Thyroid gland (tissue), 4 donors: ENCODE data around the gene HACD4. TPM values are rescaled to one million over a fixed set of nuclear protein-coding genes. Genes with fewer than 3 reads are reported as not detected.

ENCODE experiments used
- DNase-seq, 2 donors: peaks; one replicate each; pipeline ENCODE4 v3.0.0-alpha.2; 2019
- H3K27ac ChIP-seq, 3 donors: fragments of 200-600 bp; sonication (generic); 1 replicate in 2 of 3; 2 replicates in 1 of 3; pipeline ENCODE4 v1.5.1; 2016 to 2019; ENCODE audit warnings: mild to moderate bottlenecking in 1 of 3, moderate library complexity in 1 of 3
- H3K27me3 ChIP-seq: fragments of 200-600 bp; sonication (generic); one replicate; pipeline ENCODE4 v1.5.1; 2019
- H3K36me3 ChIP-seq, 2 donors: fragments of 200-600 bp; sonication (generic); one replicate each; pipeline ENCODE4 v1.5.1; 2016 to 2019
- H3K4me1 ChIP-seq, 2 donors: fragments of 200-600 bp; sonication (generic); one replicate each; pipeline ENCODE4 v1.5.1; 2017 to 2019
- H3K4me3 ChIP-seq, 3 donors: fragments of 200-600 bp; sonication (generic); replicated peaks in 1 of 3; 1 replicate in 2 of 3; 2 replicates in 1 of 3; pipeline ENCODE4 v1.5.1; 2016; ENCODE audit warnings: mild to moderate bottlenecking in 1 of 3
- H3K9me3 ChIP-seq: fragments of 200-600 bp; sonication (generic); one replicate; pipeline ENCODE4 v1.5.1; 2017
- CTCF ChIP-seq, 6 experiments: fragments of 200-600 bp in 3 of 6; fragments of 450-650 bp in 3 of 6; sonication (generic) in 3 of 6; IDR thresholded peaks; one replicate each; pipeline ENCODE4 v1.5.1; 2016 to 2019; ENCODE audit warnings: antibody characterized with exemption in 6 of 6, mild to moderate bottlenecking in 2 of 6, inconsistent platforms in 1 of 6, moderate library complexity in 1 of 6
- POLR2A ChIP-seq, 2 donors: fragments of 450-650 bp; IDR thresholded peaks; one replicate each; pipeline ENCODE4 v1.6.1; 2017; ENCODE audit warnings: antibody characterized with exemption in 2 of 2, mild to moderate bottlenecking in 2 of 2, moderate library complexity in 1 of 2
- WGBS, 2 donors: methylation state at CpG; one replicate each; pipeline ENCODE4 v1.1.5; 2017; 5-methylcytosine and 5-hydroxymethylcytosine counted together
- intact Hi-C: fragments of 100-400 bp; cut with DNase I; formaldehyde crosslinking; loops from one replicate; pipeline ENCODE4 v1.15.1; 2023
- total RNA-seq, 4 donors: library from RNA; depleted of rRNA; stranded (reverse); fragments of >200 nt; gene quantifications; one replicate each; pipeline ENCODE4 v1.2.3, GENCODE V29; 2016

The HACD4 gene
- total RNA-seq, 4 donors from 2014 or later: 1.8 to 4.8 (median 3.3) TPM

GRCh38 chr9:20987521-20987920 lies 43.9 kb downstream of the HACD4 start:
- WGBS, 2 donors: 60 to 68% methylated on average over 1 of the region's 1 CpG
- intact Hi-C loops: no loop called here
- no peak overlapping the region for H3K4me3 ChIP-seq
- peaks cover 13 to 17% of the 10 kb centered on the region in 2 donors for H3K4me1 ChIP-seq
- no peaks in the 10 kb centered on the region for H3K9me3 ChIP-seq
- no peak for DNase-seq
- peak overlapping the region in 2 of 3 donors; percentile 7 to 40 for H3K27ac ChIP-seq
- TF ChIP-seq CTCF (IDR thresholded peaks at IDR 0.05) (no peak), POLR2A (IDR thresholded peaks at IDR 0.05) (no peak)
- H3K36me3 ChIP-seq: peaks cover 0 to 9% of the 10 kb centered on the region in 2 donors
- no peaks in the 10 kb centered on the region for H3K27me3 ChIP-seq

- 93 to 94% methylated on average over 6 of the region's 6 CpGs for WGBS, 2 donors
- no peaks in the 10 kb centered on the region for H3K27me3 ChIP-seq
- intact Hi-C loops: no loop called here
- DNase-seq: no peak
- TF ChIP-seq POLR2A (IDR thresholded peaks at IDR 0.05) (no peak), CTCF (IDR thresholded peaks at IDR 0.05) (no peak)
- H3K9me3 ChIP-seq: no peaks in the 10 kb centered on the region
- no peak overlapping the region for H3K4me3 ChIP-seq
- peaks cover 0 to 9% of the 10 kb centered on the region in 2 donors for H3K36me3 ChIP-seq
- peaks cover 23 to 28% of the 10 kb centered on the region in 2 donors for H3K4me1 ChIP-seq
- H3K27ac ChIP-seq: peak overlapping the region in 1 of 3 donors; percentile 40
Measured at GRCh38 chr9:20985851-20986600, 45.4 kb downstream of the HACD4 start.

- H3K36me3 ChIP-seq: no peaks in the 10 kb centered on the region
- H3K9me3 ChIP-seq: no peaks in the 10 kb centered on the region
- TF ChIP-seq CTCF (IDR thresholded peaks at IDR 0.05) (no peak), POLR2A (IDR thresholded peaks at IDR 0.05) (no peak)
- H3K27me3 ChIP-seq: no peaks in the 10 kb centered on the region
- DNase-seq: no peak
- peaks cover 28 to 37% of the 10 kb centered on the region in 2 donors for H3K4me1 ChIP-seq
- peak overlapping the region in 1 of 3 donors; percentile 21 for H3K27ac ChIP-seq
- no peak overlapping the region for H3K4me3 ChIP-seq
- intact Hi-C loops: no loop called here
- WGBS, 2 donors: 83 to 87% methylated on average over 3 of the region's 3 CpGs
Measured at GRCh38 chr9:20984506-20984905, 46.9 kb downstream of the HACD4 start.

GRCh38 chr9:20981486-20981885 lies 50.0 kb downstream of the HACD4 start:
- DNase-seq: peak; percentile 58 to 61
- H3K27ac ChIP-seq: peak overlapping the region; percentile 73 to 78 (median 77)
- H3K27me3 ChIP-seq: no peaks in the 10 kb centered on the region
- no peak overlapping the region for H3K4me3 ChIP-seq
- intact Hi-C loops: no loop called here
- no peak for TF ChIP-seq POLR2A (IDR thresholded peaks at IDR 0.05)
- no peak for TF ChIP-seq CTCF (IDR thresholded peaks at IDR 0.05)
- no peaks in the 10 kb centered on the region for H3K9me3 ChIP-seq
- peaks cover 0 to 2% of the 10 kb centered on the region in 2 donors for H3K36me3 ChIP-seq
- peaks cover 21 to 24% of the 10 kb centered on the region in 2 donors for H3K4me1 ChIP-seq
- WGBS, 2 donors: 9 to 16% methylated on average over 2 of the region's 2 CpGs

- H3K9me3 ChIP-seq: no peaks in the 10 kb centered on the region
- no peaks in the 10 kb centered on the region for H3K27me3 ChIP-seq
- intact Hi-C loops: no loop called here
- H3K4me1 ChIP-seq: peaks cover 21 to 24% of the 10 kb centered on the region in 2 donors
- H3K27ac ChIP-seq: peak overlapping the region; percentile 73 to 78 (median 77)
- TF ChIP-seq POLR2A (IDR thresholded peaks at IDR 0.05) (no peak), CTCF (IDR thresholded peaks at IDR 0.05) (no peak)
- WGBS, 2 donors: 24 to 37% methylated on average over 3 of the region's 3 CpGs
- peaks cover 0 to 3% of the 10 kb centered on the region in 2 donors for H3K36me3 ChIP-seq
- peak; percentile 12 to 38 for DNase-seq
- H3K4me3 ChIP-seq: no peak overlapping the region
Measured at GRCh38 chr9:20980832-20981455, 50.5 kb downstream of the HACD4 start.
